Measurements from ENCODE around the gene CLNS1A. TPM values are rescaled to one million over a fixed set of nuclear protein-coding genes. Genes with fewer than 3 reads are reported as not detected.

CLNS1A gene
- total and polyA plus RNA-seq, 2 experiments from 2014 or later, result 160 to 204 TPM

GRCh38 chr11:77650123-77650522 is 12.5 kb upstream of the CLNS1A start (continued):
- TF ChIP-seq REST (IDR thresholded peaks at IDR 0.05; ENCODE audit: unreplicated experiment) (no peak), NANOG (IDR thresholded peaks at IDR 0.05; ENCODE audit: borderline replicate concordance) (no peak), ZNF331 (CRISPR knock-in tag; IDR thresholded peaks at IDR 0.05; ENCODE audit: low read depth) (no peak), EZH2phosphoT487 (IDR thresholded peaks at IDR 0.05; ENCODE audit: unreplicated experiment) (no peak), ETS1 (IDR thresholded peaks at IDR 0.05) (no peak), ZNF114 (CRISPR knock-in tag; IDR thresholded peaks at IDR 0.05) (no peak), POLR2AphosphoS5 (IDR thresholded peaks at IDR 0.05; ENCODE audit: low read depth) (no peak), JUNB (IDR thresholded peaks at IDR 0.05; ENCODE audit: unreplicated experiment) (no peak), STAT1 (IDR thresholded peaks at IDR 0.05; ENCODE audit: unreplicated experiment) (no peak)

GRCh38 chr11:77647654-77648305 is 10.2 kb upstream of the CLNS1A start:
- Histone ChIP-seq H3K4me2 (no peak overlapping the region), H4K20me1 (replicated peaks; ENCODE audit: insufficient read depth) (no peaks in the 10 kb centered on the region), H3K9me2 (ENCODE audit: insufficient read depth) (no peaks in the 10 kb centered on the region), H2AFZ (no peak overlapping the region), H3K27me3 (ENCODE audit: insufficient read depth) (no peaks in the 10 kb centered on the region), H3K4me1 (ENCODE audit: insufficient read depth) (no peaks in the 10 kb centered on the region), H3K27ac (ENCODE audit: low read depth) (no peak overlapping the region), H3K4me3 (no peak overlapping the region), H3K79me2 (replicated peaks; ENCODE audit: insufficient read depth) (no peaks in the 10 kb centered on the region), H3F3A (replicated peaks; ENCODE audit: low read depth) (no peaks in the 10 kb centered on the region), H3K36me3 (ENCODE audit: insufficient read depth) (no peaks in the 10 kb centered on the region)
- H3K4me3 Mint-ChIP-seq, result no peak overlapping the region
- TF ChIP-seq JUNB (IDR thresholded peaks at IDR 0.05; ENCODE audit: unreplicated experiment) (no peak), ZNF114 (CRISPR knock-in tag; IDR thresholded peaks at IDR 0.05) (no peak)
- ATAC-seq, result no peak
- DNase-seq (ENCODE audit: low spot score), result no peak
- peaks cover 11% of the 10 kb centered on the region for H3K27me3 Mint-ChIP-seq (ENCODE audit: insufficient read depth, low read depth, poor library complexity)
- H3K36me3 Mint-ChIP-seq (ENCODE audit: low read depth), result no peaks in the 10 kb centered on the region
- no peaks in the 10 kb centered on the region for H3K9me3 Mint-ChIP-seq
- H3K27ac Mint-ChIP-seq, result no peak overlapping the region
- H3K4me1 Mint-ChIP-seq, result peaks cover 7% of the 10 kb centered on the region; the same call in 2 of the 3 replicates

- Mint-ChIP-seq H3K36me3 (ENCODE audit: low read depth) (no peaks in the 10 kb centered on the region), H3K27ac (no peak overlapping the region), H3K27me3 (ENCODE audit: insufficient read depth, low read depth, poor library complexity) (peaks cover 11% of the 10 kb centered on the region), H3K4me3 (no peak overlapping the region), H3K9me3 (no peaks in the 10 kb centered on the region; the same call in 2 of the 3 replicates), H3K4me1 (peaks cover 7% of the 10 kb centered on the region; the same call in 2 of the 3 replicates)
- no peaks in the 10 kb centered on the region for H4K20me1 ChIP-seq (replicated peaks; ENCODE audit: insufficient read depth)
- H3K9me2 ChIP-seq (ENCODE audit: insufficient read depth), result no peaks in the 10 kb centered on the region
- no peak overlapping the region for H3K4me3 ChIP-seq
- no peaks in the 10 kb centered on the region for H3F3A ChIP-seq (replicated peaks; ENCODE audit: low read depth)
- no peaks in the 10 kb centered on the region for H3K4me1 ChIP-seq (ENCODE audit: insufficient read depth)
- peak overlapping the region; percentile 92 for H2AFZ ChIP-seq
- no peak for ATAC-seq
- no peak overlapping the region for H3K27ac ChIP-seq (ENCODE audit: low read depth)
- no peak overlapping the region for H3K4me2 ChIP-seq
- H3K27me3 ChIP-seq (ENCODE audit: insufficient read depth), result no peaks in the 10 kb centered on the region
- DNase-seq (ENCODE audit: low spot score), result no peak
- TF ChIP-seq NANOG (IDR thresholded peaks at IDR 0.05; ENCODE audit: borderline replicate concordance), result no peak
- no peak for TF ChIP-seq POLR2AphosphoS5 (IDR thresholded peaks at IDR 0.05; ENCODE audit: low read depth)
- TF ChIP-seq ZNF331 (CRISPR knock-in tag; IDR thresholded peaks at IDR 0.05; ENCODE audit: low read depth), result no peak
- TF ChIP-seq ZNF114 (CRISPR knock-in tag; IDR thresholded peaks at IDR 0.05), result no peak
- TF ChIP-seq STAT1 (IDR thresholded peaks at IDR 0.05; ENCODE audit: unreplicated experiment), result no peak
- TF ChIP-seq CTCF (conservative IDR thresholded peaks at IDR 0.05; ENCODE audit: low read depth in 2 of 2), result no peak
- no peaks in the 10 kb centered on the region for H3K79me2 ChIP-seq (replicated peaks; ENCODE audit: insufficient read depth)
- no peaks in the 10 kb centered on the region for H3K36me3 ChIP-seq (ENCODE audit: insufficient read depth)
These were observed 7.3 kb upstream of the CLNS1A start for GRCh38 chr11:77644887-77645286.
